GM12878 (cell line): Measurements from ENCODE around the gene E2F2. TPM values are rescaled to one million over a fixed set of nuclear protein-coding genes. Genes with fewer than 3 reads are reported as not detected.

ENCODE experiments used
- ATAC-seq: fragments of 200-7000 bp; cut with Tn5 transposase; 3 replicates; pipeline ENCODE4 v1.9.1; 2020; ENCODE audit warnings: mild to moderate bottlenecking, moderate library complexity
- BruUV-seq: library from RNA; stranded (reverse); fragments of 400-500 nt; replicated peaks from 2 replicates; lab custom pipeline; 2021; lab: Mats Ljungman, UMichigan
- CTCF ChIA-PET: fragments of 300-600 bp; sonication (Branson Sonifier 250); formaldehyde crosslinking; extraction: SDS; loops from one replicate; lab custom pipeline; 2021; ENCODE audit warnings: inconsistent platforms; lab: Yijun Ruan, JAX
- POLR2A ChIA-PET: fragments of 350-600 bp; formaldehyde crosslinking; extraction: SDS; loops from one replicate; lab custom pipeline; 2021; ENCODE audit warnings: inconsistent platforms; lab: Charles Lee
- RAD21 ChIA-PET: fragments of 300-600 bp; sonication (Branson Sonifier 250); formaldehyde crosslinking; loops from one replicate; lab custom pipeline; 2023; ENCODE audit warnings: antibody characterized with exemption; ENCODE audit not compliant: unreplicated experiment; lab: Charles Lee
- SMC1A ChIA-PET: fragments of 300-600 bp; sonication (Branson Sonifier 250); formaldehyde crosslinking; loops from one replicate; lab custom pipeline; 2023; ENCODE audit not compliant: unreplicated experiment, uncharacterized antibody; lab: Charles Lee
- DNase-seq: peaks from one replicate; pipeline ENCODE4 v3.0.0-alpha.2; 2011; ENCODE audit warnings: low read depth, low spot score
- FAIRE-seq: peaks from 3 replicates; lab custom pipeline; 2011; peaks lifted over from hg19 to GRCh38; lab: Jason Lieb, UNC
- H2AFZ ChIP-seq: 2 replicates; pipeline ENCODE4 v1.6.0; 2011; ENCODE audit warnings: low read depth, low read length, control low read depth; ENCODE audit not compliant: control insufficient read depth
- H3K27ac ChIP-seq: 2 replicates; pipeline ENCODE4 v1.5.1; 2011; ENCODE audit warnings: control low read depth; ENCODE audit not compliant: control insufficient read depth, insufficient read depth
- H3K27me3 ChIP-seq, 2 experiments: replicated peaks in 1 of 2; 2 replicates each; pipeline versions ENCODE4 v1.6.0 to v1.6.1; 2011; ENCODE audit warnings: low read length in 1 of 2; ENCODE audit not compliant: control insufficient read depth in 2 of 2, insufficient read depth in 2 of 2
- H3K36me3 ChIP-seq, 2 experiments: 2 replicates each; pipeline ENCODE4 v1.5.1; 2011; ENCODE audit warnings: low read length in 1 of 2; ENCODE audit not compliant: control insufficient read depth in 2 of 2, insufficient read depth in 2 of 2
- H3K4me1 ChIP-seq: 2 replicates; pipeline ENCODE4 v1.6.1; 2011; ENCODE audit warnings: mild to moderate bottlenecking, low read length, moderate library complexity, mixed read lengths; ENCODE audit not compliant: control insufficient read depth, insufficient read depth
- H3K4me2 ChIP-seq: 2 replicates; pipeline ENCODE4 v1.6.0; 2011; ENCODE audit warnings: control low read depth; ENCODE audit not compliant: control insufficient read depth, insufficient read depth
- H3K4me3 ChIP-seq: fragments of 200-600 bp; sonication (generic); 2 replicates; pipeline ENCODE4 v1.5.1; 2016
- H3K79me2 ChIP-seq: 2 replicates; pipeline ENCODE4 v1.6.0; 2011; ENCODE audit warnings: low read length; ENCODE audit not compliant: control insufficient read depth, insufficient read depth
- H3K9ac ChIP-seq: 2 replicates; pipeline ENCODE4 v1.8.0; 2011; ENCODE audit warnings: low read length, control low read depth, mixed read lengths; ENCODE audit not compliant: control insufficient read depth, insufficient read depth
- H3K9me3 ChIP-seq: replicated peaks from 3 replicates; pipeline ENCODE4 v1.5.1; 2011; ENCODE audit warnings: mild to moderate bottlenecking, low read length; ENCODE audit not compliant: control insufficient read depth, insufficient read depth
- H4K20me1 ChIP-seq: 2 replicates; pipeline ENCODE4 v1.6.0; 2011; ENCODE audit not compliant: control insufficient read depth, insufficient read depth
- KLF5 ChIP-seq: fragments of 450-650 bp; IDR thresholded peaks from 2 replicates; pipeline ENCODE4 v1.6.1; 2014; ENCODE audit warnings: mild to moderate bottlenecking; ENCODE audit not compliant: partially characterized antibody
- MTA3 ChIP-seq: IDR thresholded peaks from 2 replicates; pipeline ENCODE4 v1.6.1; 2012; ENCODE audit warnings: low read length, inconsistent platforms, borderline replicate concordance
- ZBTB4 ChIP-seq: fragments of 450-650 bp; formaldehyde crosslinking; IDR thresholded peaks from 2 replicates; pipeline ENCODE4 v1.4.0; 2022; ENCODE audit warnings: mild to moderate bottlenecking, moderate library complexity
- WGBS: methylation state at CpG from one replicate; pipeline ENCODE4 v1.1.6; 2016; ENCODE audit warnings: low lambda C conversion rate; ENCODE audit not compliant: insufficient replicate concordance, insufficient coverage; ENCODE audit errors: missing lambda C conversion rate; 5-methylcytosine and 5-hydroxymethylcytosine counted together
- in situ Hi-C: fragments of 300-500 bp; cut with MboI; formaldehyde crosslinking; loops from 9 replicates; pipeline ENCODE4 v1.14.3; 2018; ENCODE audit warnings: mixed read lengths
- intact Hi-C: fragments of 100-400 bp; cut with micrococcal nuclease; formaldehyde crosslinking; loops from one replicate; pipeline ENCODE4 v1.14.2; 2022; ENCODE audit not compliant: unreplicated experiment
- polyA plus RNA-seq, 11 experiments: library from polyadenylated mRNA; depleted of rRNA in 4 of 11; unstranded in 6 of 11; stranded (reverse) in 5 of 11; fragments of >200 nt; fragmentation: Nextera tagmentation in 4 of 11; fragmentation: Illumina TruSeq in 1 of 11; extraction: Ambion mirVana in 4 of 11; extraction: Trizol in 1 of 11; gene quantifications; 1 replicate in 1 of 11; 2 replicates in 10 of 11; pipeline versions ENCODE4 v1.2.1 to v1.2.3, GENCODE V29; 2011 to 2016; ENCODE audit warnings: inconsistent platforms in 2 of 11, missing spikeins in 2 of 11, low read depth in 1 of 11
- total RNA-seq, 4 experiments: library from RNA; depleted of rRNA in 3 of 4; stranded (reverse); fragments of >200 nt in 3 of 4; fragmentation: Illumina TruSeq in 1 of 4; extraction: Trizol in 1 of 4; gene quantifications; 2 replicates each; pipeline versions ENCODE4 v1.2.1 to v1.2.3, GENCODE V29; 2013 to 2021

The E2F2 gene
- total and polyA plus RNA-seq, 10 of the 15 experiments (the other 5 are each of a cell fraction or from before 2014, with no cell fraction given): 3.8 to 27.2 (median 14.6) TPM

- ATAC-seq (no peak; the same call in 2 of the 3 replicates), DNase-seq (no peak), FAIRE-seq (no peak)
- H3K36me3 ChIP-seq: no peaks in the 10 kb centered on the region
- no peak overlapping the region for H3K9ac ChIP-seq
- TF ChIP-seq MTA3: no peak
- no peak for TF ChIP-seq ZBTB4 (CRISPR knock-in tag)
- no peak for TF ChIP-seq KLF5
- no peak overlapping the region for H3K4me2 ChIP-seq
- H3K27me3 ChIP-seq: no peaks in the 10 kb centered on the region
- H4K20me1 ChIP-seq: no peaks in the 10 kb centered on the region
- ChIA-PET CTCF (interaction anchor here (0.7 to 11.8 kb wide), 43 partner anchors 8 to 364 kb away, joined by 3 to 784 read pairs (median 5); partner anchors contain the start of genes E2F2 and ZNF436), RAD21 (interaction anchor here (0.5 to 10.8 kb wide), 26 partner anchors 12 to 1082 kb away, joined by 3 to 272 read pairs (median 4); partner anchors contain the start of genes E2F2 and ID3), SMC1A (interaction anchor here (0.6 to 10.7 kb wide), 21 partner anchors 10 to 326 kb away, joined by 3 to 258 read pairs (median 5); partner anchors contain the start of genes ASAP3 and E2F2), POLR2A (interaction anchor here (0.8 to 2.9 kb wide), 3 partner anchors 34 to 47 kb away, joined by 5 to 30 read pairs (median 8); partner anchors contain the start of gene E2F2)
- H3K4me3 ChIP-seq: no peak overlapping the region
- H3K4me1 ChIP-seq: no peaks in the 10 kb centered on the region
- no peak overlapping the region for H2AFZ ChIP-seq
- H3K9me3 ChIP-seq: no peaks in the 10 kb centered on the region
- intact Hi-C loops (loop anchor here (1.0 to 5.0 kb wide), 3 partner anchors 41 to 159 kb away; no protein-coding TSS in a partner anchor), in situ Hi-C loops (loop anchor here (5.0 kb wide), 2 partner anchors 34 to 139 kb away; partner anchors contain the start of gene E2F2)
- WGBS: 44% methylated on average over 3 of the region's 3 CpGs
- H3K27ac ChIP-seq: no peak overlapping the region
- BruUV-seq: no TSS peak
- no peaks in the 10 kb centered on the region for H3K79me2 ChIP-seq
These were observed 33.1 kb downstream of the E2F2 start for GRCh38 chr1:23497777-23498439.
